ENCODE measurements around the gene KRTAP2-3. TPM values are rescaled to one million over a fixed set of nuclear protein-coding genes. Genes with fewer than 3 reads are reported as not detected.

The KRTAP2-3 gene
- total RNA-seq, 5 donors from 2014 or later (not counting 1 experiment from before 2014, with no cell fraction given) = not detected

DNA sequence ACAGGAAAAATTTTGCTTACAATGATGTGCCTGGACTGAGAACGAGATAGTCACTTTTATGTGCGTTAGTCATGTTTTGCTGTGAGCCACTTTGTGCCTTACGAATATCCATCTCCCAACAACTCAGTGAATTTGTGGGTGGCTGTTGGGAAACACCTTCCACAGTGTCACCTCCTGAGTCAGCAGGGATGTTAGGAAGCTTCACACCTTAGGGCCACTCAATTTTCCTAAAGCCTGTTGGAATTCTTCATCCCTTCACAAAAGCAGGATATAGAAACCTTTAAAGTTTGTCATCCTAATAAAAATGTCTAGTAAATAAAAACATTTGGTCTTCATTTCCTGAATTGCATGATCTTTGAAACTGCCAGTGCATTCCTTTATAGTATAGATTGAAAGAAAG, 46.7 kb downstream of the KRTAP2-3 start:
- WGBS (ENCODE audit: insufficient coverage) = 60% methylated on average over 1 of the region's 3 CpGs
- Histone ChIP-seq H3K4me3 (ENCODE audit: control insufficient read depth in 1 of 2, extremely low read depth in 1 of 2, low read length in 1 of 2) (no peak overlapping the region), H3K27ac (ENCODE audit: low read length) (no peak overlapping the region), H3K27me3 (replicated peaks in 1 of 2; ENCODE audit: control insufficient read depth in 2 of 2, extremely low read depth in 1 of 2, insufficient read depth in 2 of 2, low read length in 1 of 2) (peaks cover 0 to 5% of the 10 kb centered on the region in 2 experiments), H3K36me3 (ENCODE audit: control insufficient read depth in 2 of 2, extremely low read depth in 1 of 2, insufficient read depth in 1 of 2, low read length in 1 of 2) (no peaks in the 10 kb centered on the region), H3K4me1 (ENCODE audit: control insufficient read depth in 1 of 2, extremely low read depth in 1 of 2, insufficient read depth in 2 of 2, low read length in 2 of 2) (no peaks in the 10 kb centered on the region), H3K9me3 (no peaks in the 10 kb centered on the region)
- POLR2A ChIA-PET = interaction anchor here in 1 of 2 donors (0.6 kb wide), 1 partner anchor 89 kb away, joined by 3 read pairs; no protein-coding TSS in a partner anchor
- H3K4me3 Mint-ChIP-seq = no peak overlapping the region
- ATAC-seq (replicated peaks in 1 of 4) = no peak
- H3K27me3 Mint-ChIP-seq = peaks cover 3 to 15% of the 10 kb centered on the region in 2 donors
- no peak overlapping the region for H3K27ac Mint-ChIP-seq
- no peak for DNase-seq
- no peaks in the 10 kb centered on the region for H3K9me3 Mint-ChIP-seq
- no peaks in the 10 kb centered on the region for H3K36me3 Mint-ChIP-seq
- no peaks in the 10 kb centered on the region for H3K4me1 Mint-ChIP-seq
- CTCF ChIA-PET = no interaction called here

DNA sequence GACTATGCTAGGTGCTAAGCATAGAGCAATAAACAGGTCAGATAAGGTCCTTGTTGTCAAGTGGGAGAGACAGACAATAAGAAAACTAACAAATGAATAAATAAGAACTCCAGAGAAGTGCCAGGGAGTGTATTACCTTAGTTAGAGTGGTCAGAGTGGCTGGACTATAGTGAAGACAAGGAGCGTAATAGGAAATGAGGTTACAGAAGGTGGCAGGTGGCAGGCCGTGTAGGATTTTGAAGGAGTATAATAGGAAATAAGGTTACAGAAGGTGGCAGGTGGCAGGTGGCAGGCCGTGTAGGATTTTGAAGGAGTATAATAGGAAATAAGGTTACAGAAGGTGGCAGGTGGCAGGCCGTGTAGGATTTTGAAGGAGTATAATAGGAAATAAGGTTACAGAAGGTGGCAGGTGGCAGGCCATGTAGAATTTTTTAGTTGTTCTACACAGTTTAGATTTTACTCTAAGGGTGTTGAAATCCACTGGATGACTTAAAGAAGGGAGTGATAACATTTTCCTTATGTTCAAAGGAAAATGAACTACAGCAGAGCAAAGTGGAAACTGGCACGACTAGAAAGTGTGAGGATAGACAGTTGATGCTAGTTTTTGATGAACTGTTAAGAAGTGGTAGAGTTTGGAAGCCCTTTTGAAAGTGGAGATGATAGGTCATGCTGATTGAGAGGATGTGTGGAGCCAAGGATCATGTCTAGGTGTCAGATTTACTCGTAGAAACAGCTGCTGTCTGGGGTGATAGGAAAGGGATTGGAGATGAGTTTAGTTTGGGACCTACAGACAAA, 47.4 kb downstream of the KRTAP2-3 start:
- 70% methylated on average over 6 of the region's 6 CpGs for WGBS (ENCODE audit: insufficient coverage)
- no peak for ATAC-seq (replicated peaks in 1 of 4)
- H3K4me3 ChIP-seq (ENCODE audit: control insufficient read depth in 1 of 2, extremely low read depth in 1 of 2, low read length in 1 of 2) = no peak overlapping the region
- no peaks in the 10 kb centered on the region for H3K4me1 Mint-ChIP-seq
- H3K9me3 ChIP-seq = no peaks in the 10 kb centered on the region
- peaks cover 0 to 5% of the 10 kb centered on the region in 2 experiments for H3K27me3 ChIP-seq (replicated peaks in 1 of 2; ENCODE audit: control insufficient read depth in 2 of 2, extremely low read depth in 1 of 2, insufficient read depth in 2 of 2, low read length in 1 of 2)
- no peaks in the 10 kb centered on the region for H3K36me3 Mint-ChIP-seq
- no peak overlapping the region for H3K4me3 Mint-ChIP-seq
- H3K27ac Mint-ChIP-seq = no peak overlapping the region
- H3K9me3 Mint-ChIP-seq = no peaks in the 10 kb centered on the region
- H3K4me1 ChIP-seq (ENCODE audit: control insufficient read depth in 1 of 2, extremely low read depth in 1 of 2, insufficient read depth in 2 of 2, low read length in 2 of 2) = no peaks in the 10 kb centered on the region
- DNase-seq = no peak
- POLR2A ChIA-PET = no interaction called here
- H3K27ac ChIP-seq (ENCODE audit: low read length) = no peak overlapping the region
- CTCF ChIA-PET = no interaction called here
- peaks cover under 1 to 13% of the 10 kb centered on the region in 2 donors for H3K27me3 Mint-ChIP-seq
- H3K36me3 ChIP-seq (ENCODE audit: control insufficient read depth in 2 of 2, extremely low read depth in 1 of 2, insufficient read depth in 1 of 2, low read length in 1 of 2) = no peaks in the 10 kb centered on the region

DNA sequence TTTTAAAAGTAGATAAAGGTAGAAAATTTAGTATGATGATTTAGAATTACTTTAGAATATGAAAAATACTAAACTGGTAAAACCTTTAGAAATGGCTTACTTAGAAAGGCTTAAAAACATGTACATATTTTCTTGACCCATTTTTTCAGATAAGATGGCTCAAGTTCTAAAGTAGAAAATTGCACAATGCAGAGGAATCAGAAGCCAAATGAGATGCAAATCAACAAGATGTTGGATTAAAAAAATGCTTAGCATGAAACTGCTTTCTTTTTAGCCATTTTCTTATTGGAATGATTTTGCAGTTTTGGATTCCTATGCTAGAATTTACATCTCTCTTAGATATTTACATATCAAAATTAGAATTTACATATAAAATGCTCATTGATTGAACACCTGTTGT, 49.5 kb downstream of the KRTAP2-3 start:
- ATAC-seq (replicated peaks in 1 of 4) (no peak), DNase-seq (no peak)
- Mint-ChIP-seq H3K4me1 (no peaks in the 10 kb centered on the region), H3K27me3 (peaks cover 0 to 2% of the 10 kb centered on the region in 2 donors), H3K4me3 (no peak overlapping the region), H3K9me3 (no peaks in the 10 kb centered on the region), H3K36me3 (no peaks in the 10 kb centered on the region), H3K27ac (no peak overlapping the region)
- Histone ChIP-seq H3K9me3 (no peaks in the 10 kb centered on the region), H3K27me3 (replicated peaks in 1 of 2; ENCODE audit: control insufficient read depth in 2 of 2, extremely low read depth in 1 of 2, insufficient read depth in 2 of 2, low read length in 1 of 2) (peaks cover 0 to 5% of the 10 kb centered on the region in 2 experiments), H3K4me3 (ENCODE audit: control insufficient read depth in 1 of 2, extremely low read depth in 1 of 2, low read length in 1 of 2) (no peak overlapping the region), H3K4me1 (ENCODE audit: control insufficient read depth in 1 of 2, extremely low read depth in 1 of 2, insufficient read depth in 2 of 2, low read length in 2 of 2) (no peaks in the 10 kb centered on the region), H3K27ac (ENCODE audit: low read length) (no peak overlapping the region), H3K36me3 (ENCODE audit: control insufficient read depth in 2 of 2, extremely low read depth in 1 of 2, insufficient read depth in 1 of 2, low read length in 1 of 2) (no peaks in the 10 kb centered on the region)
- ChIA-PET CTCF (no interaction called here), POLR2A (no interaction called here)

DNA sequence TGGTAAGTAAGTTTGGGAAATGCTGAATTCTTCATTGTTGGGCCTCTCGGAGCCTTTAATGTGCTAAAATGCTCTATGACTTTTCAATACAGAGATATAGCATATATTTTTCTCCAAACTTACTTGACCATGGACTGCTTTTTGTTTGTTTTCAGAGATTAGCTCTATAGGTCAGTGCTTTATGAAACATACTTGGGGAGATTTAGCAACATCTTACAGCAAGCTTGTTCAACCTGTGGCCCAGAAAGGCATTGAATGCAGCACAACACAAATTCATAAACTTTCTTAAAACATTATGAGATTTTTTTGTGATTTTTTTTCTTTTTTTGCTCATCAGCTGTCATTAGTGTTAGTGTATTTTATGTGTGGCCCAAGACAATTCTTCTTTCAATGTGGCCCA, 50.0 kb downstream of the KRTAP2-3 start:
- ChIA-PET CTCF (no interaction called here), POLR2A (no interaction called here)
- Histone ChIP-seq H3K4me1 (ENCODE audit: control insufficient read depth in 1 of 2, extremely low read depth in 1 of 2, insufficient read depth in 2 of 2, low read length in 2 of 2) (no peaks in the 10 kb centered on the region), H3K9me3 (no peaks in the 10 kb centered on the region), H3K4me3 (ENCODE audit: control insufficient read depth in 1 of 2, extremely low read depth in 1 of 2, low read length in 1 of 2) (no peak overlapping the region), H3K27ac (ENCODE audit: low read length) (no peak overlapping the region), H3K27me3 (replicated peaks in 1 of 2; ENCODE audit: control insufficient read depth in 2 of 2, extremely low read depth in 1 of 2, insufficient read depth in 2 of 2, low read length in 1 of 2) (peaks cover 0 to 5% of the 10 kb centered on the region in 2 experiments), H3K36me3 (ENCODE audit: control insufficient read depth in 2 of 2, extremely low read depth in 1 of 2, insufficient read depth in 1 of 2, low read length in 1 of 2) (no peaks in the 10 kb centered on the region)
- Mint-ChIP-seq H3K27me3 (no peaks in the 10 kb centered on the region), H3K4me1 (no peaks in the 10 kb centered on the region), H3K27ac (no peak overlapping the region), H3K9me3 (no peaks in the 10 kb centered on the region), H3K4me3 (no peak overlapping the region), H3K36me3 (no peaks in the 10 kb centered on the region)
- DNase-seq = no peak
- WGBS (ENCODE audit: insufficient coverage) = no CpG with 5 or more reads among the region's 1 CpG
- no peak for ATAC-seq (replicated peaks in 1 of 4)

DNA sequence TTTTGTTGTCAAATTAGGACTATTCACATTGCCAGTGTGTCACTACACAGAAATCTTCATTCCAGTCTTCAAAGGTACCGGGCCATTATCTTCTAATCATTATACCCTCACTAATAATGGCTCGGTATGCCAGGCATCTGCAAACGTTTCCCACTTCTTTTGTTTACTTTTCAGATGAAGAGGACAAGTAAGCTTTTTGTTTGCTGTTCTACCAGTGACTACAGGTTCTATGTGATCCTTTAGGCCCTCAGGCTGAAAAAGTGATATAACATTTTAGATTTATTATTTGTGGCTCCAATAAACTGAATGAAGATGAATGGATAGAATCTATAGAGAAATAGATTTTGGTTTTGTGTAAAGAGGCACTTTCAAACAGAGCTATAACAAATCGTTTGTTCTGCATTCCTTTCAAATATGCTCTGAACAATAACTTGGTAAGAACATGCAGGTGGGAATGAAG, 50.6 kb downstream of the KRTAP2-3 start:
- Histone ChIP-seq H3K9me3 (no peaks in the 10 kb centered on the region), H3K4me3 (ENCODE audit: control insufficient read depth in 1 of 2, extremely low read depth in 1 of 2, low read length in 1 of 2) (no peak overlapping the region), H3K36me3 (ENCODE audit: control insufficient read depth in 2 of 2, extremely low read depth in 1 of 2, insufficient read depth in 1 of 2, low read length in 1 of 2) (no peaks in the 10 kb centered on the region), H3K4me1 (ENCODE audit: control insufficient read depth in 1 of 2, extremely low read depth in 1 of 2, insufficient read depth in 2 of 2, low read length in 2 of 2) (no peaks in the 10 kb centered on the region), H3K27ac (ENCODE audit: low read length) (no peak overlapping the region), H3K27me3 (replicated peaks in 1 of 2; ENCODE audit: control insufficient read depth in 2 of 2, extremely low read depth in 1 of 2, insufficient read depth in 2 of 2, low read length in 1 of 2) (peaks cover 0 to 8% of the 10 kb centered on the region in 2 experiments)
- ChIA-PET POLR2A (no interaction called here), CTCF (no interaction called here)
- Mint-ChIP-seq H3K27ac (no peak overlapping the region), H3K27me3 (peaks cover 0 to 4% of the 10 kb centered on the region in 2 donors), H3K4me1 (no peaks in the 10 kb centered on the region), H3K36me3 (no peaks in the 10 kb centered on the region), H3K9me3 (no peaks in the 10 kb centered on the region), H3K4me3 (no peak overlapping the region)
- no CpG with 5 or more reads among the region's 4 CpGs for WGBS (ENCODE audit: insufficient coverage)
- no peak for ATAC-seq (replicated peaks in 1 of 4)
- DNase-seq = no peak

Other genes with a start within 250 kb of the KRTAP2-3 start
- 10 to 100 TPM; 27.2 to 35.3 (median 31.4) TPM for gene KRT10, start 237.5 kb downstream of the KRTAP2-3 start, total RNA-seq
- under 1 TPM in 1 of 5 donors, not detected in 4; 0.10 TPM for gene KRT12, start 192.9 kb downstream of the KRTAP2-3 start, total RNA-seq
- gene KRT20, start 174.9 kb downstream of the KRTAP2-3 start, total RNA-seq = under 1 TPM in 1 of 5 donors, not detected in 4; 0.47 TPM
- gene KRT23, start 122.5 kb downstream of the KRTAP2-3 start, total RNA-seq = not detected
- not detected for gene KRT39, start 93.2 kb downstream of the KRTAP2-3 start, total RNA-seq
- not detected for gene KRT40, start 75.8 kb downstream of the KRTAP2-3 start, total RNA-seq
- not detected for gene KRTAP3-3, start 66.0 kb downstream of the KRTAP2-3 start, total RNA-seq
- gene KRTAP3-2, start 60.2 kb downstream of the KRTAP2-3 start, total RNA-seq = not detected
- not detected for gene KRTAP3-1, start 51.0 kb downstream of the KRTAP2-3 start, total RNA-seq
- gene KRTAP1-5, start 32.9 kb downstream of the KRTAP2-3 start, total RNA-seq = not detected
- not detected for gene KRTAP1-4, start 29.9 kb downstream of the KRTAP2-3 start, total RNA-seq
- not detected for gene KRTAP1-3, start 25.2 kb downstream of the KRTAP2-3 start, total RNA-seq
- not detected for gene KRTAP1-1, start 18.7 kb downstream of the KRTAP2-3 start, total RNA-seq
- not detected for gene KRTAP2-1, start 12.8 kb downstream of the KRTAP2-3 start, total RNA-seq
- gene KRTAP2-2, start 4.9 kb downstream of the KRTAP2-3 start, total RNA-seq = not detected
- not detected for gene KRTAP2-4, start 5.8 kb upstream of the KRTAP2-3 start, total RNA-seq
- gene KRTAP4-7, start 24.0 kb upstream of the KRTAP2-3 start, total RNA-seq = not detected
- not detected for gene KRTAP4-8, start 38.0 kb upstream of the KRTAP2-3 start, total RNA-seq
- gene KRTAP4-16, start 42.1 kb upstream of the KRTAP2-3 start, total RNA-seq = not detected
- gene KRTAP4-9, start 45.3 kb upstream of the KRTAP2-3 start, total RNA-seq = not detected
- not detected for gene KRTAP4-11, start 58.3 kb upstream of the KRTAP2-3 start, total RNA-seq
- gene KRTAP4-12, start 64.1 kb upstream of the KRTAP2-3 start, total RNA-seq = not detected
- not detected for gene KRTAP4-6, start 80.4 kb upstream of the KRTAP2-3 start, total RNA-seq
- not detected for gene KRTAP4-5, start 89.7 kb upstream of the KRTAP2-3 start, total RNA-seq
- not detected for gene KRTAP4-4, start 100.6 kb upstream of the KRTAP2-3 start, total RNA-seq
- gene KRTAP4-3, start 108.1 kb upstream of the KRTAP2-3 start, total RNA-seq = not detected
- not detected for gene KRTAP4-2, start 118.1 kb upstream of the KRTAP2-3 start, total RNA-seq
- not detected for gene KRTAP4-1, start 124.8 kb upstream of the KRTAP2-3 start, total RNA-seq
- gene KRTAP9-1, start 129.8 kb upstream of the KRTAP2-3 start, total RNA-seq = not detected
- gene KRTAP9-2, start 166.5 kb upstream of the KRTAP2-3 start, total RNA-seq = not detected
- gene KRTAP9-3, start 172.3 kb upstream of the KRTAP2-3 start, total RNA-seq = not detected
- gene KRTAP9-8, start 177.9 kb upstream of the KRTAP2-3 start, total RNA-seq = not detected
- not detected for gene KRTAP9-4, start 189.6 kb upstream of the KRTAP2-3 start, total RNA-seq
- not detected for gene KRTAP9-9, start 195.3 kb upstream of the KRTAP2-3 start, total RNA-seq
- gene KRTAP9-6, start 205.3 kb upstream of the KRTAP2-3 start, total RNA-seq = not detected
- gene KRTAP9-7, start 215.6 kb upstream of the KRTAP2-3 start, total RNA-seq = not detected
- gene KRTAP29-1, start 242.7 kb upstream of the KRTAP2-3 start, total RNA-seq = under 1 TPM in 2 of 5 donors, not detected in 3; 0.43 to 0.84 TPM
- 1 to 10 TPM in 1 of 5 donors, under 1 TPM in 3, not detected in 1; 0.16 to 1.1 (median 0.45) TPM for gene KRTAP16-1, start 249.2 kb upstream of the KRTAP2-3 start, total RNA-seq

Measured in T-cell (primary cell).